OCI-LY3 (cell line): ENCODE measurements around the gene ICAM3.

Source experiments
- H2AFZ ChIP-seq: fragments of 200-600, 300-600 bp; shearing (Covaris generic); 2 replicates; pipeline ENCODE4 v1.6.0; 2014; ENCODE audit warnings: antibody characterized with exemption, low read depth, low read length
- H3K27ac ChIP-seq: fragments of 200-600, 300-600 bp; sonication (generic); 2 replicates; pipeline ENCODE4 v1.5.1; 2014; ENCODE audit warnings: mild to moderate bottlenecking, low read length, moderate library complexity, mixed read lengths
- H3K27me3 ChIP-seq: fragments of 200-600, 300-600 bp; sonication (generic); 2 replicates; pipeline ENCODE4 v1.6.1; 2014; ENCODE audit warnings: low read depth, low read length, mixed read lengths
- H3K36me3 ChIP-seq: fragments of 200-600, 300-600 bp; sonication (generic); replicated peaks from 2 replicates; pipeline ENCODE3; 2014; ENCODE audit warnings: low read depth, low read length, mixed read lengths
- H3K4me1 ChIP-seq: fragments of 300-600, 200-600 bp; sonication (generic); 2 replicates; pipeline ENCODE4 v1.6.1; 2014; ENCODE audit warnings: low read length, mixed read lengths
- H3K4me2 ChIP-seq: fragments of 200-600, 300-600 bp; sonication (generic); 2 replicates; pipeline ENCODE4 v1.6.1; 2014; ENCODE audit warnings: low read length, mixed read lengths
- H3K4me3 ChIP-seq: fragments of 300-600, 200-600 bp; sonication (generic); 2 replicates; pipeline ENCODE4 v1.5.1; 2014; ENCODE audit warnings: antibody characterized with exemption, mild to moderate bottlenecking, low read length, moderate library complexity
- H3K79me2 ChIP-seq: fragments of 300-600, 200-600 bp; shearing (Covaris generic); 2 replicates; pipeline ENCODE4 v1.6.1; 2014; ENCODE audit warnings: mild to moderate bottlenecking, low read length, mixed read lengths
- H3K9ac ChIP-seq: fragments of 300-600, 200-600 bp; shearing (Covaris generic); 2 replicates; pipeline ENCODE4 v1.6.0; 2014; ENCODE audit warnings: mild to moderate bottlenecking, low read length, moderate library complexity
- H3K9me3 ChIP-seq: fragments of 200-600, 300-600 bp; shearing (Covaris generic); 2 replicates; pipeline ENCODE4 v1.6.1; 2014; ENCODE audit warnings: low read length, mixed read lengths; ENCODE audit not compliant: insufficient read depth
- H4K20me1 ChIP-seq: fragments of 200-600, 300-600 bp; sonication (generic); 2 replicates; pipeline ENCODE4 v1.6.1; 2016; ENCODE audit warnings: low read length, mixed read lengths; ENCODE audit not compliant: insufficient read depth
- CTCF ChIP-seq: fragments of 200-600, 300-600 bp; sonication (generic); IDR thresholded peaks from 2 replicates; pipeline ENCODE4 v1.5.1; 2014; ENCODE audit warnings: antibody characterized with exemption, low read length, low read depth
- EZH2phosphoT487 ChIP-seq: fragments of 200-600 bp; shearing (Covaris generic); IDR thresholded peaks from 2 replicates; pipeline ENCODE4 v1.6.1; 2018; ENCODE audit warnings: antibody characterized with exemption, mixed run types, low read depth

ICAM3 gene

GRCh38 chr19:10318807-10319682 is 20.4 kb downstream of the ICAM3 start:
- Histone ChIP-seq H3K9me3 (no peaks in the 10 kb centered on the region), H4K20me1 (no peaks in the 10 kb centered on the region), H3K4me3 (no peak overlapping the region), H3K4me2 (no peak overlapping the region), H3K27me3 (no peaks in the 10 kb centered on the region), H3K36me3 (peaks cover 56% of the 10 kb centered on the region), H3K9ac (no peak overlapping the region), H3K27ac (no peak overlapping the region), H3K4me1 (peaks cover 11% of the 10 kb centered on the region), H2AFZ (no peak overlapping the region), H3K79me2 (peaks cover 3% of the 10 kb centered on the region; the same call in 1 of the 2 replicates)
- TF ChIP-seq EZH2phosphoT487: no peak
- no peak for TF ChIP-seq CTCF

- Histone ChIP-seq H3K9ac (no peak overlapping the region), H3K36me3 (peaks cover 51% of the 10 kb centered on the region), H3K9me3 (no peaks in the 10 kb centered on the region), H3K79me2 (peaks cover 3% of the 10 kb centered on the region; the same call in 1 of the 2 replicates), H3K4me2 (no peak overlapping the region), H3K27ac (no peak overlapping the region), H3K27me3 (no peaks in the 10 kb centered on the region), H3K4me3 (no peak overlapping the region), H4K20me1 (no peaks in the 10 kb centered on the region), H3K4me1 (peaks cover 11% of the 10 kb centered on the region), H2AFZ (no peak overlapping the region)
- no peak for TF ChIP-seq CTCF
- TF ChIP-seq EZH2phosphoT487: no peak
Observed at GRCh38 chr19:10317857-10318462, 21.5 kb downstream of the ICAM3 start.

- Histone ChIP-seq H3K9me3 (no peaks in the 10 kb centered on the region), H3K36me3 (peaks cover 44% of the 10 kb centered on the region), H3K27ac (no peak overlapping the region), H2AFZ (no peak overlapping the region), H3K4me3 (no peak overlapping the region), H4K20me1 (no peaks in the 10 kb centered on the region), H3K27me3 (no peaks in the 10 kb centered on the region), H3K4me1 (peaks cover 11% of the 10 kb centered on the region), H3K4me2 (no peak overlapping the region), H3K9ac (no peak overlapping the region), H3K79me2 (peaks cover 3% of the 10 kb centered on the region; the same call in 1 of the 2 replicates)
- no peak for TF ChIP-seq EZH2phosphoT487
- TF ChIP-seq CTCF: no peak
Observed at GRCh38 chr19:10317045-10317856, 22.2 kb downstream of the ICAM3 start.
